Activated CD4-positive, alpha-beta T cell treated with anti-CD3 and anti-CD28 coated beads, Interleukin-10, Interleukin-2, amounts not matched to agents 100 ng/mL and 50 ng/mL, durations not matched to agents 16 hours and 8 hours (primary cell): ENCODE data around the gene WDR54.

Experiments
- DNase-seq: peaks from one replicate; pipeline ENCODE4 v3.0.0-alpha.2; 2020

Gene WDR54

GRCh38 chr2:74421221-74421870 lies at the start of gene WDR54, which contains the start of gene C2orf81:
TSS of gene WDR54 (plus strand) at chr2:74421730. CDS start at chr2:74422154, 424 bp downstream.
TSS of gene C2orf81 (minus strand) at chr2:74421619. CDS start at chr2:74421560, 59 bp downstream.
- peak; percentile 97 for DNase-seq

- DNase-seq = no peak
Observed at GRCh38 chr2:74372674-74373073, 48.9 kb upstream of the WDR54 start.

GRCh38 chr2:74373221-74373676 lies 48.3 kb upstream of the WDR54 start:
- no peak for DNase-seq

GRCh38 chr2:74373985-74374384 lies 47.5 kb upstream of the WDR54 start:
- no peak for DNase-seq

- no peak for DNase-seq
Observed at GRCh38 chr2:74374509-74375205, 46.9 kb upstream of the WDR54 start.

- DNase-seq = no peak
Observed at GRCh38 chr2:74375838-74376237, 45.7 kb upstream of the WDR54 start.

GRCh38 chr2:74378007-74378406 lies 43.5 kb upstream of the WDR54 start:
- DNase-seq = no peak

- peak; percentile 19 for DNase-seq
Observed at GRCh38 chr2:74379851-74380789, 41.4 kb upstream of the WDR54 start, which contains the start of gene DCTN1. TSS of gene DCTN1 (minus strand) at chr2:74380311. CDS start at chr2:74380037, 274 bp downstream.

- DNase-seq = no peak
Observed at GRCh38 chr2:74381751-74382150, 39.8 kb upstream of the WDR54 start.

GRCh38 chr2:74383254-74383653 lies 38.3 kb upstream of the WDR54 start:
- no peak for DNase-seq

- DNase-seq = no peak
Observed at GRCh38 chr2:74384051-74384450, 37.5 kb upstream of the WDR54 start.

- DNase-seq = no peak
Observed at GRCh38 chr2:74385396-74385795, 36.1 kb upstream of the WDR54 start.

GRCh38 chr2:74387346-74387745 lies 34.2 kb upstream of the WDR54 start:
- peak; percentile 63 for DNase-seq

- DNase-seq = no peak
Observed at GRCh38 chr2:74390606-74391005, 30.9 kb upstream of the WDR54 start.

GRCh38 chr2:74391209-74391579 lies 30.3 kb upstream of the WDR54 start:
- peak; percentile 28 for DNase-seq

GRCh38 chr2:74391580-74392448 lies 29.7 kb upstream of the WDR54 start:
- peak; percentile 96 for DNase-seq

GRCh38 chr2:74392449-74392743 lies 29.1 kb upstream of the WDR54 start:
- no peak for DNase-seq

GRCh38 chr2:74393525-74393924 lies 28.0 kb upstream of the WDR54 start:
- DNase-seq = no peak

- no peak for DNase-seq
Observed at GRCh38 chr2:74396149-74396548, 25.4 kb upstream of the WDR54 start.

GRCh38 chr2:74399785-74400184 lies 21.7 kb upstream of the WDR54 start:
- peak; percentile 47 for DNase-seq

GRCh38 chr2:74401891-74402290 lies 19.6 kb upstream of the WDR54 start:
- DNase-seq = no peak

- DNase-seq = no peak
Observed at GRCh38 chr2:74406035-74406434, 15.5 kb upstream of the WDR54 start.
